ENCODE measurements around the gene NKD1.

Gene NKD1

GRCh38 chr16:50694206-50694605, 146.0 kb downstream of the NKD1 start:
- no peak for DNase-seq (ENCODE audit: low read depth in 2 of 2)

- DNase-seq (ENCODE audit: low read depth in 2 of 2), result no peak
These were observed 147.1 kb downstream of the NKD1 start for GRCh38 chr16:50695017-50696000.

GRCh38 chr16:50696126-50696525, 147.9 kb downstream of the NKD1 start:
- no peak for DNase-seq (ENCODE audit: low read depth in 2 of 2)

GRCh38 chr16:50696575-50697420, 148.6 kb downstream of the NKD1 start:
- no peak for DNase-seq (ENCODE audit: low read depth in 2 of 2)

GRCh38 chr16:50697421-50697715, 149.2 kb downstream of the NKD1 start:
- no peak for DNase-seq (ENCODE audit: low read depth in 2 of 2)

- DNase-seq (ENCODE audit: low read depth in 2 of 2), result peak in 1 of 2 donors; percentile 50
These were observed 149.9 kb downstream of the NKD1 start for GRCh38 chr16:50697881-50698767.
